PC-3 (cell line): Measurements from ENCODE around the gene PTPRN2. TPM values are rescaled to one million over a fixed set of nuclear protein-coding genes. Genes with fewer than 3 reads are reported as not detected.

Source experiments
- ATAC-seq: fragments of 200-7000 bp; cut with Tn5 transposase; 2 replicates; pipeline ENCODE4 v1.9.1; 2020; ENCODE audit warnings: mild to moderate bottlenecking, moderate library complexity
- BruUV-seq: library from RNA; stranded (reverse); fragments of 400-500 nt; replicated peaks from 2 replicates; lab custom pipeline; 2021; lab: Mats Ljungman, UMichigan
- CTCF ChIA-PET: fragments of 300-600 bp; sonication (Branson Sonifier 250); formaldehyde crosslinking; loops from one replicate; lab custom pipeline; 2022; ENCODE audit warnings: antibody characterized with exemption; lab: Charles Lee
- POLR2A ChIA-PET: fragments of 300-600 bp; sonication (Branson Sonifier 250); formaldehyde crosslinking; loops from one replicate; lab custom pipeline; 2022; ENCODE audit warnings: antibody characterized with exemption; ENCODE audit not compliant: unreplicated experiment; lab: Charles Lee
- DNase-seq: peaks from one replicate; pipeline ENCODE4 v3.0.0-alpha.2; 2015
- H2AFZ ChIP-seq: fragments of 300-600 bp; sonication (generic); 2 replicates; pipeline ENCODE4 v1.6.0; 2016; ENCODE audit warnings: antibody characterized with exemption, low read length
- H3F3A ChIP-seq: fragments of 300-600 bp; sonication (generic); one replicate; pipeline ENCODE4 v1.6.0; 2017; ENCODE audit warnings: antibody characterized with exemption, low read length, control low read depth, mild to moderate bottlenecking; ENCODE audit not compliant: unreplicated experiment
- H3K27ac ChIP-seq: fragments of 300-600 bp; sonication (generic); 2 replicates; pipeline ENCODE4 v1.5.1; 2016; ENCODE audit warnings: mild to moderate bottlenecking, low read length
- H3K27me3 ChIP-seq: fragments of 300-600 bp; sonication (generic); 2 replicates; pipeline ENCODE4 v1.6.1; 2016; ENCODE audit warnings: low read length, mixed read lengths
- H3K36me3 ChIP-seq: fragments of 300-600 bp; sonication (generic); 2 replicates; pipeline ENCODE4 v1.6.1; 2016; ENCODE audit warnings: low read depth, mixed run types, low read length, mixed read lengths
- H3K4me1 ChIP-seq: fragments of 300-600 bp; sonication (generic); 2 replicates; pipeline ENCODE4 v1.5.1; 2016; ENCODE audit warnings: low read length; ENCODE audit not compliant: insufficient read depth
- H3K4me2 ChIP-seq: fragments of 300-600 bp; sonication (generic); 2 replicates; pipeline ENCODE4 v1.6.0; 2016; ENCODE audit warnings: low read length
- H3K4me3 ChIP-seq: fragments of 300-600 bp; sonication (generic); 2 replicates; pipeline ENCODE4 v1.5.1; 2016; ENCODE audit warnings: mild to moderate bottlenecking, low read length, mixed read lengths
- H3K79me2 ChIP-seq: fragments of 300-600 bp; sonication (generic); 2 replicates; pipeline ENCODE4 v1.6.1; 2017; ENCODE audit warnings: low read length, mixed read lengths
- H3K9ac ChIP-seq: fragments of 300-600 bp; sonication (generic); 2 replicates; pipeline ENCODE4 v1.6.0; 2016; ENCODE audit warnings: mild to moderate bottlenecking, low read length
- H3K9me2 ChIP-seq: fragments of 300-600 bp; sonication (generic); replicated peaks from 2 replicates; pipeline ENCODE4 v1.6.1; 2016; ENCODE audit warnings: mixed run types, low read length, mixed read lengths
- H3K9me3 ChIP-seq: fragments of 300-600 bp; sonication (generic); 2 replicates; pipeline ENCODE4 v1.6.1; 2016; ENCODE audit warnings: low read length, mixed read lengths
- H4K20me1 ChIP-seq: fragments of 300-600 bp; sonication (generic); 2 replicates; pipeline ENCODE4 v1.6.1; 2016; ENCODE audit warnings: low read length, mixed read lengths
- EZH2 ChIP-seq: fragments of 300-600 bp; sonication (generic); IDR thresholded peaks from one replicate; pipeline ENCODE4 v1.6.1; 2017; ENCODE audit warnings: antibody characterized with exemption, mild to moderate bottlenecking, low read length; ENCODE audit not compliant: unreplicated experiment
- EZH2phosphoT487 ChIP-seq: fragments of 300-600 bp; sonication (generic); IDR thresholded peaks from 2 replicates; pipeline ENCODE4 v1.6.1; 2018; ENCODE audit warnings: mild to moderate bottlenecking, antibody characterized with exemption, low read length, borderline replicate concordance
- intact Hi-C: fragments of 100-400 bp; cut with micrococcal nuclease; formaldehyde crosslinking; loops from 2 replicates; pipeline ENCODE4 v1.9.0; 2023
- total RNA-seq: library from RNA; depleted of rRNA; stranded (reverse); fragments of >200 nt; gene quantifications from 2 replicates; pipeline ENCODE4 v1.2.3, GENCODE V29; 2014
- TF ChIP-seq, protein P1 (sequence below): fragments of 300-600 bp; sonication (generic); conservative IDR thresholded peaks from 2 replicates; pipeline ENCODE4 v1.5.1; 2017; ENCODE audit warnings: antibody characterized with exemption, low read depth, mild to moderate bottlenecking, low read length

The PTPRN2 gene
- total RNA-seq, 1 experiment from 2014 or later, result 3.2 TPM

DNA sequence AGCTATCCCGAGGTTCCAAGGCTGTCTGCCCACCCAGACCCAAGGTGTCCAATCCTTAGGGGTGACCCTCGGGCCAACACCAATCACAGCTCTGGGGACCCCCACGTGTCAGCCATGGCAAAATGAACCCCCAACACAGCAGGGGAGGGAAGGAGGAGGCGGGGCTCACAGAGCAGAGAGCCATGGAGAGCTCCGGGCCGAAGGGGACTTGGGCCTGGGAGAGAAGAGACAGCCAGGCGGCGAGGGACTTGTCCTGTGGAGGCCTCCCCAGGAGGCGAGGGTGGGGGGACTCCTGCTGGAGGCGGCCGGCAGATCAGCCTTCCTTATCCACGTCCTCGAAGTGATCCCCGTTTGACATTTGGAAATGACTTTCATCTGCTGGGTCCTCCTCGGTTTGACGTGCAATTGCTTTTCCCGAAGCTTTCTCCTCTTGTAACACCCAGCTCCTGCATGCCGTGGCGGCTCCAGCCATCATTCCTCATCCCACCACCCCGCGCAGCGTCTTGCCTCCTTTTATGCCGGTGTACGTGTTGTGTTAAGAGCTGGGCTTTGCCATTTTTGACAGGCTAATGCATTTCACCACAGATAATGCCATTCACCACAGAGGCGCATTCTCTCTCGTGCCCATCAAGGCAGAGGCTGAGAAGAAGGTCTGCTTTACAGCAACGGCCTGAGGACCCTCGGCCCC is 913.5 kb downstream of the PTPRN2 start:
- intact Hi-C loops, result no loop called here
- Histone ChIP-seq H3K36me3 (no peaks in the 10 kb centered on the region), H3K4me1 (peaks cover 10% of the 10 kb centered on the region), H3K27me3 (no peaks in the 10 kb centered on the region), H3K9me3 (no peaks in the 10 kb centered on the region), H3K4me3 (no peak overlapping the region), H3F3A (no peaks in the 10 kb centered on the region), H3K9ac (no peak overlapping the region), H4K20me1 (no peaks in the 10 kb centered on the region; the same call in 1 of the 2 replicates), H3K27ac (no peak overlapping the region), H2AFZ (no peak overlapping the region), H3K79me2 (0 out of 2 replicates have a peak, but pooled peaks cover 15% of the 10 kb centered on the region), H3K4me2 (no peak overlapping the region), H3K9me2 (no peaks in the 10 kb centered on the region)
- TF ChIP-seq, protein P1, sequence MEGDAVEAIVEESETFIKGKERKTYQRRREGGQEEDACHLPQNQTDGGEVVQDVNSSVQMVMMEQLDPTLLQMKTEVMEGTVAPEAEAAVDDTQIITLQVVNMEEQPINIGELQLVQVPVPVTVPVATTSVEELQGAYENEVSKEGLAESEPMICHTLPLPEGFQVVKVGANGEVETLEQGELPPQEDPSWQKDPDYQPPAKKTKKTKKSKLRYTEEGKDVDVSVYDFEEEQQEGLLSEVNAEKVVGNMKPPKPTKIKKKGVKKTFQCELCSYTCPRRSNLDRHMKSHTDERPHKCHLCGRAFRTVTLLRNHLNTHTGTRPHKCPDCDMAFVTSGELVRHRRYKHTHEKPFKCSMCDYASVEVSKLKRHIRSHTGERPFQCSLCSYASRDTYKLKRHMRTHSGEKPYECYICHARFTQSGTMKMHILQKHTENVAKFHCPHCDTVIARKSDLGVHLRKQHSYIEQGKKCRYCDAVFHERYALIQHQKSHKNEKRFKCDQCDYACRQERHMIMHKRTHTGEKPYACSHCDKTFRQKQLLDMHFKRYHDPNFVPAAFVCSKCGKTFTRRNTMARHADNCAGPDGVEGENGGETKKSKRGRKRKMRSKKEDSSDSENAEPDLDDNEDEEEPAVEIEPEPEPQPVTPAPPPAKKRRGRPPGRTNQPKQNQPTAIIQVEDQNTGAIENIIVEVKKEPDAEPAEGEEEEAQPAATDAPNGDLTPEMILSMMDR, result no peak
- TF ChIP-seq EZH2phosphoT487 (no peak), EZH2 (no peak)
- ChIA-PET POLR2A (no interaction called here), CTCF (no interaction called here)
- ATAC-seq, result no peak
- BruUV-seq, result no TSS peak
- DNase-seq, result no peak

DNA sequence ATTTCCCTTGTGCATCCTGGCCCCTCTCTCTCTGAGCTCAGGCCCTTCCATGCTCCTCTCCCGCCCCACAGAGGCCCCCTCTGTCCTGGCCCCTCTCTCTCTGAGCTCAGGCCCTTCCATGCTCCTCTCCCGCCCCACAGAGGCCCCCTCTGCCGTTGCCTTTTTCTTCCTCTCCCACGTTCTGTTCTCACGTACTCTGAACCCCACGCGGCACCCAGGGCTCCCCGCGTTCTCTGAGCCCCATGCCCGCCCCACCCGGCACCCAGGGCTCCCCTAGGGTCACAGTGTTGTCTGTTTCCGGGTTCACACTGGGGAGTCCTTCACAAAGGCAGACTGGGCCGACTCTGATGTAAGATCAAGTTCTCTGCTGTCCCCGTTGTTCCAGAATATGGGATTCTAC is 914.0 kb downstream of the PTPRN2 start:
- no peaks in the 10 kb centered on the region for H3K9me3 ChIP-seq
- intact Hi-C loops, result no loop called here
- no peak overlapping the region for H3K9ac ChIP-seq
- H3K36me3 ChIP-seq, result no peaks in the 10 kb centered on the region
- no peak overlapping the region for H3K27ac ChIP-seq
- no peak overlapping the region for H3K4me2 ChIP-seq
- H3K4me1 ChIP-seq, result peaks cover 10% of the 10 kb centered on the region
- ATAC-seq (no peak), DNase-seq (no peak)
- H3F3A ChIP-seq, result no peaks in the 10 kb centered on the region
- no peak overlapping the region for H2AFZ ChIP-seq
- no peaks in the 10 kb centered on the region for H3K9me2 ChIP-seq
- no peaks in the 10 kb centered on the region; the same call in 1 of the 2 replicates for H4K20me1 ChIP-seq
- POLR2A ChIA-PET, result no interaction called here
- CTCF ChIA-PET, result no interaction called here
- no TSS peak for BruUV-seq
- TF ChIP-seq EZH2phosphoT487, result no peak
- TF ChIP-seq, protein P1, result no peak
- TF ChIP-seq EZH2, result no peak
- no peak overlapping the region for H3K4me3 ChIP-seq
- 0 out of 2 replicates have a peak, but pooled peaks cover 15% of the 10 kb centered on the region for H3K79me2 ChIP-seq
- no peaks in the 10 kb centered on the region for H3K27me3 ChIP-seq
